ACC112 (cell line): Measurements from ENCODE around the gene MFSD1.

Source experiments
- H2AFZ ChIP-seq: fragments of 200-600 bp; sonication (generic); one replicate; pipeline ENCODE4 v1.6.0; 2017; ENCODE audit warnings: antibody characterized with exemption, low read length; ENCODE audit not compliant: unreplicated experiment
- H3K27ac ChIP-seq: fragments of 200-600 bp; sonication (generic); 2 replicates; pipeline ENCODE4 v1.5.1; 2014; ENCODE audit warnings: low read depth, mild to moderate bottlenecking, antibody characterized with exemption, low read length, moderate library complexity
- H3K27me3 ChIP-seq: fragments of 200-600 bp; sonication (generic); 2 replicates; pipeline ENCODE4 v1.6.1; 2014; ENCODE audit warnings: mild to moderate bottlenecking, antibody characterized with exemption, low read length, moderate library complexity, mixed read lengths; ENCODE audit not compliant: insufficient read depth
- H3K36me3 ChIP-seq: fragments of 200-600 bp; sonication (generic); 2 replicates; pipeline ENCODE4 v1.6.1; 2016; ENCODE audit warnings: mild to moderate bottlenecking, antibody characterized with exemption, low read length, moderate library complexity, mixed read lengths; ENCODE audit not compliant: insufficient read depth
- H3K4me1 ChIP-seq: fragments of 200-600 bp; sonication (generic); one replicate; pipeline ENCODE4 v1.6.1; 2016; ENCODE audit warnings: low read length, mixed read lengths; ENCODE audit not compliant: insufficient read depth, unreplicated experiment, control insufficient read depth
- H3K4me3 ChIP-seq: fragments of 200-600 bp; sonication (generic); 2 replicates; pipeline ENCODE4 v1.5.1; 2014; ENCODE audit warnings: mild to moderate bottlenecking, low read depth, low read length
- H3K79me2 ChIP-seq: fragments of 200-600 bp; sonication (generic); one replicate; pipeline ENCODE4 v1.6.0; 2016; ENCODE audit warnings: low read length; ENCODE audit not compliant: control insufficient read depth, unreplicated experiment, insufficient read depth

Gene MFSD1, protein sequence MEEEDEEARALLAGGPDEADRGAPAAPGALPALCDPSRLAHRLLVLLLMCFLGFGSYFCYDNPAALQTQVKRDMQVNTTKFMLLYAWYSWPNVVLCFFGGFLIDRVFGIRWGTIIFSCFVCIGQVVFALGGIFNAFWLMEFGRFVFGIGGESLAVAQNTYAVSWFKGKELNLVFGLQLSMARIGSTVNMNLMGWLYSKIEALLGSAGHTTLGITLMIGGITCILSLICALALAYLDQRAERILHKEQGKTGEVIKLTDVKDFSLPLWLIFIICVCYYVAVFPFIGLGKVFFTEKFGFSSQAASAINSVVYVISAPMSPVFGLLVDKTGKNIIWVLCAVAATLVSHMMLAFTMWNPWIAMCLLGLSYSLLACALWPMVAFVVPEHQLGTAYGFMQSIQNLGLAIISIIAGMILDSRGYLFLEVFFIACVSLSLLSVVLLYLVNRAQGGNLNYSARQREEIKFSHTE

DNA sequence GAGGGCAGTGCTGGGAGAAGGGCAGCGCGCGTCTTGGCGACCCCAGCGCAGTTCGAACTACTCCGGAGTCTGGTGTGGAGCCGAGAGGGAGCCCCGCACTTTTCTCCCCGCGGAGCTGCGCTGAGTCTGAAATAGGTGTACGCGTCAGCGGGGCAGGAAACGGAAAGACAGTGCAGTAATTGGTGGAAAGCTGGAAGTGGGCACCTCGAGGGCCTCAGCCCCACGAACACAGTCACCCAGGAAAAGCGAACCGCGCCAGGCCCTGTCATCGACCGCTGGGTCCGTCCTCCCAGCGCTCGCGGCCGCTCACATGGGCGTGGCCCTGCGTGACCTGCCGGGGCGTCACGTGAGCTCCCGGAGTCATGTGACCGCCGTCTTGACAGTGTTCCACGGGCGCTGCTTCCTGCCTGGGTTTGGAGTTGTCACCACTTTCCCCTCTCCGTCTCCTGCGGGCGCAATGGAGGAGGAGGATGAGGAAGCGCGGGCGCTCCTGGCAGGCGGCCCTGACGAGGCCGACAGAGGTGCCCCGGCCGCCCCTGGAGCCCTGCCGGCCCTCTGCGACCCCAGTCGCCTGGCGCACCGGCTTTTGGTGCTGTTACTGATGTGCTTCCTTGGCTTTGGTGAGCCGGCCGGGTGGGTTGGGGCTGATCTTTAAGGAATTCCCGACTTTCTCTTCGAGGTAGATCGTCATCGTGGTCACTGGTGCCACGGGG lies at the start of gene MFSD1:
Gene MFSD1 (plus strand): TSS at position 359 of the 713 bp plus-strand sequence. CDS start 99 bp downstream, at position 458.
- H3K4me1 ChIP-seq: peaks cover 29% of the 10 kb centered on the region
- no peaks in the 10 kb centered on the region for H3K27me3 ChIP-seq
- H3K4me3 ChIP-seq: peak within 1 kb of the TSS; percentile 84
- H3K79me2 ChIP-seq: peaks cover 10% of the 10 kb centered on the region
- H3K36me3 ChIP-seq: no peaks in the 10 kb centered on the region; the same call in none of the 2 replicates
- peak within 1 kb of the TSS; percentile 81 for H2AFZ ChIP-seq
- peak within 1 kb of the TSS; percentile 29 for H3K27ac ChIP-seq

DNA sequence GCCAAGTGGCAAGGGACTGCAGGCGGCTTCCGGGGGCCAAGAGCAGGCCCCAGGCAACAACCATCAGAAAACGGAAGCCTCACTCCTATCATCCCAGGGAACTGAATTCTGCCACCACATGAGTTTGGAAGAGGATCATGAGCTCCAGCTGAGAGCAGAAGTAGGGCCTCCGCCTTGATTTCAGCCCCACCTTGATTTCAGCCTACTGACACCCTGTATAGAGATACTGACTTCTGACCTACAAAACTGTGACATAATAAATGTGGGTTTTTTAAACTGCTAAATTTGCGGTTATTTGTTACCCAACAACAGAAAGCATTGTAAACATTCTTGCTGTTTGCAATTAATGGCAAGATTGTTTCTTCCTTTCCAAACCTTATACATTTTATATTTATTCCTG lies 48.0 kb upstream of the MFSD1 start:
- Histone ChIP-seq H3K27me3 (no peaks in the 10 kb centered on the region), H3K36me3 (no peaks in the 10 kb centered on the region), H3K4me1 (peaks cover under 1% of the 10 kb centered on the region), H3K4me3 (no peak overlapping the region), H2AFZ (no peak overlapping the region), H3K79me2 (no peaks in the 10 kb centered on the region), H3K27ac (no peak overlapping the region)

DNA sequence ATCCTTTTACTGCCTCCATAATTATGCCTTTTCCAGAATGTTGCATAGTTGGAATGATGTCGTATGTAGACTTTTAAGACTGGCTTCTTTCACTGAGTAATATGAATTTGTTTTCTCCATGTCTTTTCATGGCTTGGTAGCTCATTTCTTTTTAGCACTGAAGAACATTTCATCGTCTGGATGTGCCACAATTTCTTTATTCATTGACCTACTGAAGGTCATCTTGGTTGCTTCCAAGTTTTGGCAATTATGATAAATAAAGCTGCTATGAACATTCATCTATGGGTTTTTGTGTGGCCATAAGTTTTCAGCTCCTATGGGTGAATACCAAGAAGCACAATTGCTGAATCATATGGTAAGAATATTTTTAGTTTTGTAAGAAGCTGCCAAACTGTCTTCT lies 46.4 kb upstream of the MFSD1 start:
- Histone ChIP-seq H3K4me1 (no peaks in the 10 kb centered on the region), H3K4me3 (no peak overlapping the region), H2AFZ (no peak overlapping the region), H3K27me3 (no peaks in the 10 kb centered on the region), H3K36me3 (no peaks in the 10 kb centered on the region), H3K79me2 (no peaks in the 10 kb centered on the region), H3K27ac (no peak overlapping the region)

DNA sequence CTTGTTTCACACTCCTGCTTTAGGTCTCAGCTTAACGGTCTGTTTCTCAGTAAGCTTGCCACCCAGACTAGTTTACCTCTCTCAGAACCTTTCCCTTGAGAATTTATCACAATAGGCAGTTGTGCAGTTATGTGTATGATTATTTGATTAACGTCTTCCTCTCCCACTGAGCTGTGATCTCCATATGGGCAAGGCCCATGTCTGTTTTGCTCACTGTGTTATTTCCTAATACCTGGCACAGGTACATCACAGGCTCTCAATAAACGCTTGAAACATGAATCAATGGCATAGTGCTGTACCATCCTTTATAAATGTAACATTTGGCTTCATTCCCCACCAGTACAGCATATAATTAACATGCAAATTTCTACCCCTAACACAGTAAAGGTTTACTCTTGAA lies 40.5 kb upstream of the MFSD1 start:
- H2AFZ ChIP-seq: no peak overlapping the region
- peaks cover 2% of the 10 kb centered on the region; the same call in 1 of the 2 replicates for H3K27me3 ChIP-seq
- no peak overlapping the region for H3K27ac ChIP-seq
- no peak overlapping the region for H3K4me3 ChIP-seq
- peaks cover 4% of the 10 kb centered on the region for H3K4me1 ChIP-seq
- no peaks in the 10 kb centered on the region for H3K36me3 ChIP-seq
- no peaks in the 10 kb centered on the region for H3K79me2 ChIP-seq

DNA sequence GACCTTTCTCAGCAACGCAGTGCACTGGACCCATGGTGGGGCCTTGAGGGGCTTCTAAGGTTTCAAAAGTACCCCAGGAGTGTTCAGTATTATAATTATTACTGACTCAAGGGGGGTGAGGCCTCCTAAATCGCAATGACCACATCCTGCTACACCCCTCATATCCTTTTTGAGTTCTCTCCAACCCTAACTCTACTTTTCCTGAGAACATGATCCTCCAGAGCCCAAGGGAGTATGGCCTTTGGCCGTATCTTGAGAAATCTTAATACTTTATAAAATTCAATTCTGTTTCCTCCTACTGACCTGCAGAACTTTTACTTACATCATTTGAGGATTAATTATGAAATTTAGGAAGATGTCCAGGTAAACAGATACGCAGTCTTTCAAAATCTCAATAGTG lies 39.2 kb upstream of the MFSD1 start:
- H3K79me2 ChIP-seq: no peaks in the 10 kb centered on the region
- no peak overlapping the region for H3K27ac ChIP-seq
- no peak overlapping the region for H2AFZ ChIP-seq
- H3K4me3 ChIP-seq: no peak overlapping the region
- no peaks in the 10 kb centered on the region for H3K36me3 ChIP-seq
- peaks cover 4% of the 10 kb centered on the region; the same call in 1 of the 2 replicates for H3K27me3 ChIP-seq
- peaks cover 4% of the 10 kb centered on the region for H3K4me1 ChIP-seq

DNA sequence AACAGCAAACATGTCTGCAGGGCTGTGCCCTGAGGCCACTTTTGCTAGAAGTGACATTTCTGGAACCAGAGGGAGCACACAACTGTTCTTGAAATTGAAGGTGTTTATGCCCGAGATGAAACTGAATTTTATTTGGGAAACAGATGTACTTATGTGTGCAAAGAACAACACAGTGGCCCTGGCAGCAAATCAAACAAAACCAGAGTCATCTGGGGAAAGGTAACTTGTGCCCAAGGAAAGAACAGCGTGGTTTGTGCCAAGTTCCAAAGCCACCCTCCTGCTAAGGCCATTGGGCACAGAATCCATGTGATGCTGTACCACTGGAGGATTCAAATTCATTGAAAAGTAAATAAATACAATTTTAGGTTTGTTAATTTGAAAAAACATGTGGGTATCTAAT lies 38.4 kb upstream of the MFSD1 start:
- no peaks in the 10 kb centered on the region for H3K36me3 ChIP-seq
- no peak overlapping the region for H3K27ac ChIP-seq
- H3K4me3 ChIP-seq: no peak overlapping the region
- H2AFZ ChIP-seq: no peak overlapping the region
- H3K27me3 ChIP-seq: peaks cover 4% of the 10 kb centered on the region; the same call in 1 of the 2 replicates
- peaks cover 11% of the 10 kb centered on the region for H3K4me1 ChIP-seq
- no peaks in the 10 kb centered on the region for H3K79me2 ChIP-seq

DNA sequence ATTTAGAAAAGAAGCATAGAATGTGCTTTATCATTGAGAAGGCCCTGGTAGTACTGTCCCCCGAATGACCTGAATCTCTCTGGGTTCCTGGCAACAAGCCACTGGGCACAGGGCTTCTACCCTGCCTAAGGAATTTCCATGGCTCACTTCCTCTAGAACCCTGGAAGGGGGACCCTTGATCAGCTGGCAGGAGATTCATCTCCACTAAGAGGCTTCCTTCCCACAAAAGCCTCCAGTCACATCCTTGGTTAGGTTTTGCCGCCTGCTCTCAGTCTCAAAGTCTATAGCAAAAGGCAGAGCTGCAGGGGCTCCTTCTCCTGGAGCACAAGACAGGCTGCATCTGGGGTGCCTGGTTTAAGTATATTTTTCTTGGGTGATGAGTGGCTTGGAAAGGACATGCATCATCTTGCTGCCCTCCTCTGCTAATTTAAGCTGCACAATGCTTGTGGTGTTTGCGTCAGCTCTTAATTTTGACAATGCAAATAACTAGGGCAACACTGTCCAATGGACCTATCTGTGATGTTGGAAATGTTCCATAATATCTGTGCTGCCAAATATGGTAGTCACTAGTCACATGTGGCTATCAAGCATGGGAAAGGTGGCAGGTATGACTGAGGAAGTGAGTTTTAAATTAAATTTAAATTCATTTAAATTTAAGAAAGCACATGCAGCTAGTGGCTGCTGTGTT lies 36.2 kb upstream of the MFSD1 start:
- H3K27ac ChIP-seq: no peak overlapping the region
- no peak overlapping the region for H3K4me3 ChIP-seq

DNA sequence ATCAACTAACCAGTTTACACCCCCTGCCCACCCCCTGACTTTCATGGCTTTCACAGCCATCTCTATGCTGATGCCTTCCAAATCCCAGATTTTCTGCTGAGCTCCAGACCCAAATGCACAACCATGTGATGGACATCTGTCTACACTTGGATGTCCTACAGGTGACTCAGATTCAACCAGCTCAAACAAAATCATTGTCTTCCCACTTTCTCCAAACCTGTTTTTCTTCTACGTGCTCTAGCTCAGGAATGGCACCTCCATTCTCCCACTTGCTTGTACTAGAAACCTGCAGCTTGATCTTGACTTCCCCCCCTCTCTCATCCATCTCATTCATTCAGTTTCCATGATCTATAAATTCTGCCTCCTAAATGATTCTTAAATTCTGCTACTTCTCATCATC lies 35.5 kb upstream of the MFSD1 start:
- Histone ChIP-seq H2AFZ (no peak overlapping the region), H3K4me3 (no peak overlapping the region), H3K27ac (no peak overlapping the region), H3K79me2 (no peaks in the 10 kb centered on the region), H3K4me1 (peaks cover 33% of the 10 kb centered on the region), H3K36me3 (no peaks in the 10 kb centered on the region), H3K27me3 (peaks cover 4% of the 10 kb centered on the region; the same call in 1 of the 2 replicates)

More for the DNA sequence above, 36.2 kb upstream of the MFSD1 start:
- Histone ChIP-seq H3K27me3 (peaks cover 4% of the 10 kb centered on the region; the same call in 1 of the 2 replicates), H3K36me3 (no peaks in the 10 kb centered on the region), H2AFZ (no peak overlapping the region), H3K4me1 (peaks cover 32% of the 10 kb centered on the region), H3K79me2 (no peaks in the 10 kb centered on the region)

DNA sequence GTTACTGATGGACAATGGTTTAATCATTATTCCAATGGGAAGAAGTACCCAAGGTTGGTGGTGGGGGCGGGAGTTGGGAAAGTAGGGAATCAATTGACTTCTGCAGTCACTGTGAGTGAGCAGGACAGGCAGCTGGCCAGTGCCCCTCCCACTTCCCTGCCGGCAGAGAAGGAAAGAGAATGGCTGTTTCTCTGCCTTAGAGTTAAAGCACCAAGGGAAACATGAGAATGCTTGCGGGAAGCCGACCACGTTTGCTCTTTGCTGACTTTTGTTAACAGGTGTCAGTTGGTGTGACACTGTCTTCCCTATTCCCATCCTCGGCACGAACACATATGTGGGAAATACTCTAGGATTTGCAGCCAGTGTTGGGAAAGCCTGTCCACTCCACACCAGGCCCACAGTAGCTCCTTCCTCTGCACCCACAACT lies 33.5 kb upstream of the MFSD1 start:
- Histone ChIP-seq H3K27ac (peak overlapping the region; percentile 48), H3K27me3 (peaks cover 4% of the 10 kb centered on the region; the same call in 1 of the 2 replicates), H3K36me3 (no peaks in the 10 kb centered on the region), H3K79me2 (no peaks in the 10 kb centered on the region), H3K4me1 (peaks cover 33% of the 10 kb centered on the region), H3K4me3 (peak overlapping the region; percentile 40), H2AFZ (peak overlapping the region; percentile 49)

DNA sequence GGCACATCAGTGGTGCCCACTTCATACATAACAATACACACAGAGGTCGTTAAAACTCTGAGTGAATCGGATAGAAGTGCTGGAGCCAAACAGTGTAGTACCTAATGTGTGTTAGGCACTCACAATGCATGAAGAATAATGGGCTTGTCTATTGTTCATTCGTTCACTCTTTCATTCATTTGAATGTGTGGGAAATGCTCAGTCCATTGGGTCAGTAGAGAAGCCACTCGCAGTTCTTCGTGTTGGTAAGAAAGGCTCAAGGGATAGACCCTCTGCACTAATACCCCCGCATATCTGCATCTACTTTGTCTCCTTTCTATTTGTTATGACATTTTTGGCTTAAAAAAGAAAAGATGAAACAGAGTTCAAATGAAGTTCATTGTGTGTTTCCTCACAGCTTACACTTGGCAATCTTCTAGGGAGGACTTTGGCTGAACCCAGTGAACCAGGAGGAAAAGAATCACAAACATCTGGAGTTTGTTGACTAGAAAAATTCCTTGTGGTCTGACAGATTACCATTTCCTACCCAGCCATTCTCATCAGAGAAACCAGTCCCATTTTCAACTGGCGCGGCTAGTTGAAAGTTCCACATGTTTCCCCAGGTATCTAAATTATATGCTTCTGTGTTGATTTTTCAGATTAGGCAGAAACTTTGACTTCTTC lies 32.8 kb upstream of the MFSD1 start:
- Histone ChIP-seq H3K4me3 (peak overlapping the region; percentile 40), H2AFZ (peak overlapping the region; percentile 49), H3K27ac (peak overlapping the region; percentile 48), H3K4me1 (peaks cover 33% of the 10 kb centered on the region), H3K79me2 (no peaks in the 10 kb centered on the region), H3K36me3 (no peaks in the 10 kb centered on the region), H3K27me3 (peaks cover 4% of the 10 kb centered on the region; the same call in 1 of the 2 replicates)
